NCI-H748 (cell line): ENCODE data around the gene DYTN.
A peak's percentile ranks its signal among the peaks of the same experiment; 100 is the strongest.

ENCODE experiments used
- DNase-seq: peaks from one replicate; lab custom pipeline; 2025; ENCODE audit not compliant: unreplicated experiment; lab: John Stamatoyannopoulos, UW

The DYTN gene

DNA sequence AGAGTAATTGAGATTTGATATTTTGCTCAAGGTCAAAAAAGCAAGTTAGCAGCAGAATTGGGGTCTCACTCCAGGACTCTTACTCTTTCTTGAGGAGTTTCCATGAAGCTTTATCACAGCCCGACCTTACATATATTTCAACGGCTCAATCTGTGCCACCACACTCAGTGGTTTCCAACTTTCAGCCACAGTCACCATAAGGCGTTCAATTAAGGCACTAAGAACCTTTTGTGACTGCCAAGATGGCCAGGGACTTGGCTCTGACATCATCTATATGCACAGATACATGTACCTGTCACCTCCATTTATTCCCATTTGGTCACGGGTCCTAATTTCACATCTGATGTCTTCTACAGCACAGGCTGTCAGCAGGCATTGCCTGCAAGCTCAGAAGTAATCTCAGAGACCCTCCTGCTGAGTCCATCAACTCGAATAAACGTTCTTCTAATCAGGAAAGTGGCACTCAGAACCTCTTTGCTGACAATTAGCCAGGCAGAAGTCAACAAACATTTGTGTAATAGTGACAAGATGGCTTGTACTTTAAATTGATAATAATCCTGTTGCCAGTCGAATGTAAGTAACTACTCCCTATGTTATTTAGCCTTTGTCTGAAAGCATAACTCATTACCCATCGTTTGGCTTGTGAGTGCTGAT, 16.1 kb downstream of the DYTN start:
- DNase-seq, result peak; percentile 87

DNA sequence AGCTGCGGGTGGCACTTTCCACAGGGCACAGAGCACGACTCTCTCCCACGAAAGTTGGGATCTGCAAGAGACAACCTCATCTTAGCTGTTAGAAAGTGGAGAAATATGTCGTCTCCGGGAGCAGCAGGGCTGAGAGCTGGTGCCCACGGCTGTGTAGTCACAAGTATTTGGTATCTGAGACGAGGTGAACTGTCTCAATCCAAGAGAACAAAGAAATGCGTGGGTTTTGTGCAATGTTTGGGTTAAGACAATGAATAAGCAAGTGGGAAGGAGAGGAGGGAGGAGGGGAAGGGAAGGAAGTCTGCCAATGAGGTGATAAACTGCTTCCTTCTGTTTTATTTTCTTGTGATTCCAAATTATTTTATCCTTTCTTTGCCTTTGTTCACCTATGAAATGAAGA, 18.0 kb downstream of the DYTN start:
- no peak for DNase-seq

DNA sequence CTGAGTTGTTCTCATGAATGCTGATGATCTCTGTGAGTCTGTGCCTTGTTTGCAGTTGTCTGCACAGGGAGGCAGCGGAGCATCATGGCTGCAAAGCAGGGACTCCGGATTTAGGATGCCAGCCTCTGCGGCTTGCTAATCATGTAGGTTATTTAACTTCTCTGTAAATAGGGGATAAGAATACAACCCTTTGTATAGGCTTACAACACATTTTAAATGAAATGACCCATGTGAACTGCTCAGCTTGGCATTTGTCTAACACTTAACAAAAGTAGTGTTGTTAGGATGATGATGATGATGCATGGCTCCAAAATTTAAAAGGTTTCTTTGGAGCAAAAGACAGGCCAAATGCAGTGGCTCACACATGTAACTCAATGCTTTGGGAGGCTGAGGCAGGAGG, 19.4 kb downstream of the DYTN start:
- no peak for DNase-seq

DNA sequence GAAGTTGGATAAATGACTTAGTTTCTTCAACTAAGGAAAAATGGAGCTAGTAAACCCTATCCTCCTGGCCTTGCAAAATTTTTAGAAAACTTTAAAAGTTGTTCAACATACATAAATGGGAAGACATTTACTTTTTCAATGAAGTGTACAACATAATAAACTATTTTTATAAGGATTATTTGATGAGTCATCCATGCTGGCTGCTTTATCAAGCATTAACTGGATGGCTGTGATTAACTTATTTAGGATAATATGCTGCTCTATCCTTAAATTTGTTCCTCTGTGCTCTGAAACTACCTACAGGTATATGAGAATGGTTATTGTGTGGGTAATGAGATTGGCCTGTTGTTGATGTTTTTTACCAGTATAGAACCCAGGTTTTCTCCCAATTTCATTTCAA, 21.3 kb downstream of the DYTN start:
- no peak for DNase-seq

DNA sequence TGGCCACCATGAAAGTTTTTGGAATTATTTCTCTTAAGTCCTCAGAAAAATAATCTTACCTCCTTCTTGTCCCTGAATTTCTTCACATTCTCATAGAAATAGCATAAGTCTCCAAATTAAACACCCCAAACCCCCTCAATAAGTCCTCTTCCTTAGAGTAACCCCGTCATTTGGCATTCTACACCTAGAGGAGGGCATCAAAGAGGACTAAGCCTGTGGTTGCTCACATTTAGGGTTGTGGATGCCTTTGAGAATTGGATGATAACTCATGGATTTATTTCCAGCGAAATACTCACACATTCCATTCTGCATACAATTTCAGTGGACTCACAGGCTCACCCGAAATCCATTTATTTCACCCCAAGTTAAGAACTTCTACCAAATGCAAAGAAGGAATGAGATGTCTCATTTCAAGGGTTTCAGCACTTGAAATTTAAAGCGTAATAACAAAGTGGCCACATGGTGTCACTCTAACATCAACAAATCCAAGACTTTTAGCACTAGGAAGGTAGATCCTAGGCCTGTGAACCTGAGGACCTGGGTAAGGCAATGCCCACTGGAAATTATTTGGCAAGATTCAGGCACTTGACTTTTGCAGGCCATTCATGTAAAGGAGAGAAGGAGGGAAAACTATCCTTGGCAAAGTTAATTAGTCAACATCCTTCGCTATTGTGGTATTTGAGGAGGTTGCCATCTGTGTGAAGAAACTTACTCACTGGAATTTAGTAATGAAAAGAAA, 24.6 kb downstream of the DYTN start:
- DNase-seq, result peak; percentile 77

DNA sequence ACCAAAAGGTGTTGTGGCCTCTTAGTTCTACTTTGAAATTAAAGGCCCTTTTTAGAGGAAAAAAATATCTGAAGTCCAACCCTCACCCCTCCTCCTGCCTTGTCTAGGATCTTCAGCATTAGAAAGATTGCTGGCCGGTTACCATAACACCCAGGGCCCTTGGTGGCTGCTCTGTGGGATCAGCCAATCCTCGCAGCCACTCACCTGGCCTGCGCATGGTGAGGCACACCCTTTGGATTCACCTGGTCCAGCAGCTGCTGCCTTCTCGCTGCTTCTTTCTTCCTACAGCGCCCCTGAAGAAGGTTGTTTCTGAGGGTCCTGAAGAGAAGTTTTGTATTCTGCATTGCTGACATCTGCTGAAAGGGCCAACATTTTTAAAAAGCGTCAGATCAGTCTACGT, 25.2 kb downstream of the DYTN start:
- DNase-seq, result peak; percentile 39

DNA sequence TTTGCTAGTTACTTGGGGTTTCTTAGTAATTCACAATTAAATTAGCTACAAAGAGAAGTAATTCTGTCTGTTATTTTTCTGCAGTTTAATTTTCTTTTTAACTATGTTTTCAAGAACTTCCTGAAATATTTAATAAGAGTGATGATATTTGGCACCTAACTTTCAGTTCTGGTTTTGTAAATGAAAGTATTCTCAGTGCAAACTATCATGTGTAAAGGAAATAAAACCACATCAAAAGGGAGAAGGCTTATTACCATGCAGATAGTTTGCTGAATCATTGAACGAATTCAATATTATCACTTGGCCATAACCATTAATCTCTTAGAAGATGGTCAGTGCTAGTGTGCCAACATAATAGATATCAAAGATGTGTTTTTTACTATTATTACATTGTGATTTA, 29.2 kb downstream of the DYTN start:
- no peak for DNase-seq

DNA sequence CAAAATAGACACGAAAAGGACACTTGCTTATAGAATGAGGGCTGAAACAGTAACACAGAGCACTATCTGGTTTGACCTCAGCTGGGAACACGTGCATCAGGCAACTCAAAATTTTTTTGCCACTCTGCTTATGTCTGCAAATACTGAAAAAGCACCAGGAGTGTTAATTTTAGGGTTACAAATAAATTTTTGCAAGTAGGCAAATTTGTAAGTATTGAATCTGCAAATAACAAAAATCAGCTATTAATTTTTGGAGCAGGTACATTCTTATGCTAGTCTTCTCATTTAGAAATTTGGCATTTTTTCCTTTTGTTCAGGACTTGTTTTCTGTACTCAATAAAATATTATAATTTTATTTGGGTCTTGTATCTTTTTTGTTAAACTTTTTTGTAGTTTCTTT, 29.7 kb downstream of the DYTN start:
- DNase-seq, result no peak

DNA sequence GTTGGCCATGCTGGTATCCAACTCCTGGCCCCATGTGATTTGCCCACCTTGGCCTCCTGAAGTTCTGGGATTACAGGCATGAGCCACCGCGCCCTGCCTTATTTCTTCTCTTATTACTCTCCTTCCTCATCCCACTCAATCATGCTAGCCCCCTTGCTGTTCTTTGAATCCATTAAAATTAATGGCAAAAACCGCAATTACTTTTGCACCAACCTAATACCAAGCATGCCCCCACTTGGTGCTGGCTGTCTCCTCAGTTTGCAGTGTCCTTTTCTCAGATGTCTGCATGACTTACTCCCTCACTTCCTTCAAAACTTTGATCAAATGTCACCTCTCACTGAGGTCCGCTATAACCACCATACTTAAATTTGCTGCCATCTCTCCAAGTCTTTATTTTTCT, 34.6 kb downstream of the DYTN start:
- DNase-seq, result no peak

DNA sequence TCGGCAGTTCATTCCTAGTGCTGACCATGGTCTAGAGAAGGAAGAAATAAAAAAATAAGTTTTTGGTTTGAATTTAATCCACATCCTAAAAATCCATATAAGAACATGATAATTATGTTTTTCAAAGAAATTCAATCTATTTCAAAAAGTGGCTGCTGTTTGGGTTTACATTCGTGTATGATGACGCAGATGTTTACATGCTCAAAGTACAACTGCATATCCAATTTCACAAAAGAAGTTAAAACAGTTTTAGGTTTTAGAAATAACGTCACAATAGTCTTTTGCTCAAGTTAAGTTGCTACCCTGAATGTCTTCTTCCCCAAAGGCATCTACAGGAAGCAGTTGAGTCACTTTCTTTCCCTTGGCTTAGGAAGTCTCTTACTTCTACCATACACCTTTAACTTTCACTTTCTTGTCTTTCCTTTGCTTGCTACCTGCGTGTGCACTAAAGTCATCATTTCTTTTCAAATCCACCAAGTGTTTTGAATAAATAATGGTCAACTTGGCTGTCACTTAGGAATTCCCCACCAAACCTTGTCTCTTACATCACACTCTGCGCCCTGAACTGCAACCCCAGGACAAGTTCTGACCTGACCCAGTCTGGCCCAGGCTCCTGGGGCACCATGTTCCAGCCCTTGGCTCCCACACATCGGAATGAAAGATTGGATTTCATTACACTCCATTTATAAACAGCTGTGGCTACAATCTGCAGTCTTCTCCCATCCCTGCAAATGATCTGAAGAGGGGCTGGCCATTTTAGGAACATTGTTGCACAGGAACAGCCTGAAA, 47.5 kb downstream of the DYTN start:
- no peak for DNase-seq

DNA sequence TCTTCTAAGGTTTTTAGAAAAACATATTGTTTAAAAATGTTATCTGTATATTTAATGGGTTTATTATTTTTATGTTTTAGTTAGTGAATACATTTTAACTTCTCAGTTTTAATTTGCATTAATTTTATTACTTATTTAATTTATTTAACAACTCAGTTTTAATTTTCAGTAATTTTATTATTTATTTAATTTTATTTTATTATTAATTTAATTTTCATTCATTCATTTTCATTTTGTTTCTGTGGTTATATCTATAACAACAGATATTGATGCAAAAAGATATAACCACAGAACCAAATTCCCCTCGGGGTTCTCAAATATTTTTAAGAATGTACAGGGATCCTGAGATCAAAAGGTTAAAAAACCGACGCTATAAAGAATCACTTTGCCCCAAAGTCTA, 52.9 kb downstream of the DYTN start:
- DNase-seq, result no peak

DNA sequence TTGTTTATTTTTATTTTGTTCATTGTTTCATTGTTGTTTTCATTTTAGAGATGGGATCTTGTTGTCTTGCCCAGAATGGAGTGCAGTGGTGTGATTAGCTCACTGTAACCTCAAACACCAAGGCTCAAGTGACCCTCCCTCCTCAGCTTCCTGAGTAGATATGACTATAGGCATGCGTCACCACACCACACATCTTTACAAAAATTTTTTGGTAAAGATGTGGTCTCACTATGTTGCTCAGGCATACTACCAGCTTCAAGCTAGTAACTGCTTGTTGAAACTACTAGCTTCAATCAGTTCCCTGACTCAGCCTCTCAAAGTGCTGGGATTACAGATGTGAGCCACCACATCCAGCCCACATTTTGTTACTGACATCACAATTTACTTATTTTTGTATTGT, 61.1 kb downstream of the DYTN start:
- DNase-seq, result no peak

DNA sequence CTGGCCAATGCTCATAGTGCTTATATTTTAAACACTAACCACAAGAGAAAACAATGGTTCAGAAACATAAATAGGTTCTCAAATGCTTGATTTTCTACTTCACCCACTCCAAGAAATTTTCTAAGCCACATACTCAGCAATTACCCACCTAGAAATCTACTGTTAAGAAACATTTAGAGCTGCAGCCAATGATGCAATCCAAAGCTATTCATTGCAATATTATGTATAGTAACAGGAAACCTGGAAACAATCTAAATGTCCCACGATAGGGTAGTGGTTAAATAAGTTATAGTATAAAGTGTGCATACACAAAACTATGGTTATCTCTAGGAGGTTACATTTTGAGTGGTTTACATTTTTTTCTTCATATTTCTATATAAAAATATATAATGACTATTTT, 70.2 kb downstream of the DYTN start:
- no peak for DNase-seq

DNA sequence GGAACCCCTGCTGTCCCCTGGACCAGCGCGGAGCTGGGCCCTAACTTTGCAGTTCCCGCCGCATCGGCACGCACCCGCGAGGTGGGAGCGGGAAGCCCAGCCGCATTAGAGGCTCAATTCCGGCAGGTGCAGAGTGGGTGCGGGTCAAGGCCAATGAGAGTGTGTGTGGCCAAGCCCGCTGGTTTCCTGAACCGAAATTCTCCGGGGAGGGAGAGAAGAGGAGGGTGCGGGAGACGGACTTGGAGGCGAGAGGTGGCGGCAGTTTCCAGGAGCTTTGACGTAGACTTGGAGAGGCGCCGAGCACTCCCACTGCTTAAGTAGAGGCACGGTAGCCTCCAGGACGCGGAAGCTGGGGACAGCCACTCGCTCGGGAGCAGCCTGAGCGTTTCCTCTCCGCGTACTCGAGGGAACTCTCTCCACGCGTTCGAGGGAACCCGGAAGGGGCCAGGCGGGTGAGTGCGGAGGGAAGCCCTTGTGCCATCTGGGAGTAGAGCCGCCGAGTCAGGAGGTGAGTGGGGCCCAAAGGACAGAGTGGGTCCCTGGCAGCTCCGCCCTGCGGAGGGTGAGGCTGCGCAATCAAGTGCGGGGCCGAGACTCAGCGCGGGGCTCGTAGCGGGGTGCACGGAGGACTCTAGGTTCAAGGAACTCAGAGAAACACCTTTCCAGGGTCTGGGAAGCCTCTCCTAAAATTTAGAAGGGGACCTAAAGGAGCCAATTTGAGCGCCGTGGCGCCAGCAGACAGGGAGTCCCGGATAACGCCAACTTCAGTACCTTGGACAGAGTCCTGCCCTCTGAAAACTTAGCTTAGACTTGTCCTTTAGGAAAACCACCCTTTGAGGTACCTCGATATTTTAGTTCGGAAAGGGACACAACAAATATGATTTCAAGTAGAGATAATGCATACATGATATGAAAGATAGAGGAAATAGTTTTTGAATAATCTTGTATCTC, 75.8 kb downstream of the DYTN start, which contains the start of gene FAM237A:
Gene FAM237A, plus strand, starts transcription at position 413 of the 951 bp plus-strand sequence. CDS start 1,750 bp downstream, outside the sequence.
- DNase-seq, result no peak

DNA sequence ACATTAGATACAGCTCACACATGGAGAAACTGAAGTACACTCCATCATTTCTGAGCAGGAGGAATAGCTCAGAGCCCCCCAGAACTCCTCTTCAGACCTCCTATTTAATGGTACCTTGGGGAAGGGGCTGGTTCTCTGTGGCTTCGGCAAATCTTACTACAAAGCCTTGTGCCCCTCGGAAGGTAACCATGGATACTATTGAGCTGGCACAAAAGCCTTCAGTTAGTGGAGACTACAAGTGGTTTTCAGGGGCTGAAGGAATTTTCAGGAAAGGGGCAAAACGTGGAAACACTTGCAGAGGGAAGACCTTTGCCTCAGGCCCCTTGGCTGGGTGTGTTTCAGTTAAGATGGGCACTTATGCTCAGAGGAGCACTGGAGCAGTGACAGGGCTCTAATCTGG, 77.0 kb downstream of the DYTN start:
- DNase-seq, result no peak

DNA sequence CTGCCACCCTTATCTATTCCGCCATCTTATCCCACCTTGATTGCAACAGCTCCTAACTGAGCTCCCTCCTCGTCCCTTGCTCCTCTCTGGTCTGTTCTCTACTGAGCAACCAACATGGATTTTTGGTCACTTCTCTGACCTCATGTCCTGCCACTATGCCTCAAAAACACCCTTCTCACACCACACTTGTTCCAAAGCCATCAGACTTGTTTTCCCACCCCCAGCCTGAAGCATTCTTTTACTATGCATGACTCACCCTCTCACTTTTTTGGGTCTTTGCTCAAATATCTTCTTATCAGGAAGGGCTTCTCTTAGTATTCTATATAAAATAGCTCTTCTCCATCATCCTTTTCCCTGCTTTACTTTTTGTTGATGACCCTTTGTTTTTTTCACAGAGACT, 78.6 kb downstream of the DYTN start:
- DNase-seq, result no peak

DNA sequence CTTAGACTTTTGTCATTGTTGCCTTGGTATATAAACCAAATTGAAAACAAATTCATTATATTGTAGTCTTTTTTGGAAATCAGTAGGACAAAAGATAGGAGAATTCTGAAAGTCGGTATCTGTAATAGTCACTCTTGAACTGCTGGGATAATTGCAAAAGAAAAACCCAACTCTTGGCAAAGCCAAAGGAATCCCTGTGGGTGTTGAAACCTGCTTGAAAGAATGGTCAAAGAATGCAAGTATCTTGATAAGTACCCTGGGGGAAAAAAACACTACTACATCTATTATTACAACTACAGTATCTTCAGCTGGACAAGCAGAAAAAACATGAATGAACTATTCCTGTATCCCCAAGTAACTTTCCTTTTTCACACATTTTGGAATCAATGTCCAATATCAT, 83.2 kb downstream of the DYTN start:
- DNase-seq, result no peak

DNA sequence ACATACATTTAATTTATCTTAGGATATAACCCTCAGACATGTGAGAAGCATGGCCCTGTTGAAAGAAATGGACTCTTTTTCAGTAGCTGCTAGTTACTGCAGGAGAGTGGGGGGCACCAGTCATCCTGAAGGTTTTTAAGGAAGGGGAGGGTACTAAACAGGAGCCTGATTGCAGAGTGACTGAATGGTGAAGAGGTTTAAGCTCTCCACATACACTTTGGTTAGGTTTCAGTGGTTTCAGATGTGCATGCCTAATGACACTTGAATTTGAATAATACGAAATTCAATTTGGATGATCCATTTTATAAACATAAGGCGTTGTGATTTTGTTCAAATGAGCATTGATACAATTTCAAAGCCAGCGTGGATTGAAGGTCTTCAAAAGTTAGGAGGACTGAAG, 86.9 kb downstream of the DYTN start:
- no peak for DNase-seq

DNA sequence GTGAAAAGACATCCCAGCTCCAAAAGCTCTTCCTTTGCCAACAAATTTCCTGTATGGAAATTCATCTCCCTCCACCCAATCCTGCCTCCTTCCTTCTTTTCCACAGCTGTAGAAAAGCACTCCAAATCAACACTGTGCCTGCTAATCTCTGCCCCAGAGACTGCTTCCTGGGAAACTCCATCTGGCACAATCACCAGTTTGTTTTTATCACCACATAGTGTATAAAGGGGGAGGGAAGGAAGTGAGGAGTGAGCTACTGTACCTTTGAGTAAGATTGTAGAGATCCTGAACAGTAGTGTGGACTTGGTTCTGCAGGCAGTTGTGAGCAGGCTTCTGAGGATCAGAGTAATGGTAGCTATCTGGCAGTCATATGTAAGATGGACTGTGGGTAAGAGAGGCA, 90.6 kb downstream of the DYTN start:
- no peak for DNase-seq

DNA sequence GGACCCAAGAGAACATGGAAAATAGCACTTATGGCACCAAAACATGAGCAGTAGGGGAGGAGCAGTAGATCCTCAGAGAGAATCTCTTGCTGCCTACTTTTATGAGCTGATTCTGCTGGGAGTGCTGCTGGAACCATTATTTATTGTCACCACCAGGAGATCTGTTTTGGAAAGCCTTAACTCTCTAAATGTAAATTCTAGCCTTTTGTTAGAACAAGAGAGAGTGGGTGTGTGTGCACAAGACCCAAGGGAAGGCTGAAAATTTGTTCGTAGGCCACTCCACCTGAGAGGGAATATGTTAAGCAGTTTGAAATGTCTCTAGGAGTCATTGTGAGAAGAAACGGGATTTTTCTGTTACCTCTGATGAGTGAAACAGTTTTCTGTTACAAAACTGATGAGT, 92.1 kb downstream of the DYTN start:
- DNase-seq, result no peak

DNA sequence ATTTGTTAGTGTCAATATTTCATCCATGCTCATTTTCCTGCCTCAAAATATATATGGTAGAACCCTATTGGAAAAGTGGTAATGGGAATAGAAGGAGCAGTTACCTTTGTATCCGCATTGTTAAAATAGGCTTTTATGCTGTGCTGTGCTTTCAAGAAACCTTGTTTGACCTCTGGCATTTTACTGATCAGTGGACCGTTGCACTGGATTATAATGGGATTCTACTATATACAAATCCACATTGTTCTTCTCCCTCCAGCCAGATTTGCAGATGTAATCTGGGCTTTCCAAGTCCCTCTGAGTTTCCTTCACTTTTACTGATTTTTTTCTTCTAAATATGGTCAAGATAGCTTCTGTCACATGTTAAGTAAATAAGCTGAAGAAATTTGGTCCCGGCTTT, 99.2 kb downstream of the DYTN start:
- DNase-seq, result no peak
